IMR-90 (cell line): ENCODE data around the gene LRP1B. TPM values are rescaled to one million over a fixed set of nuclear protein-coding genes. Genes with fewer than 3 reads are reported as not detected.
A peak's percentile ranks its signal among the peaks of the same experiment; 100 is the strongest.

Experiments used
- ATAC-seq: fragments of 200-7000 bp; cut with Tn5 transposase; 2 replicates; pipeline ENCODE4 v1.9.1; 2020; ENCODE audit warnings: low read depth, mild to moderate bottlenecking, moderate library complexity
- BruUV-seq: library from RNA; stranded (reverse); fragments of 400-500 nt; replicated peaks from 2 replicates; lab custom pipeline; 2021; lab: Mats Ljungman, UMichigan
- CTCF ChIA-PET: fragments of 300-600 bp; formaldehyde crosslinking; extraction: SDS; loops from one replicate; lab custom pipeline; 2021; ENCODE audit warnings: antibody characterized with exemption; lab: Yijun Ruan, JAX
- POLR2A ChIA-PET: fragments of 300-600 bp; sonication (Branson Sonifier 250); formaldehyde crosslinking; loops from one replicate; lab custom pipeline; 2022; ENCODE audit warnings: antibody characterized with exemption; ENCODE audit not compliant: unreplicated experiment; lab: Charles Lee
- DNase-seq: peaks from one replicate; pipeline ENCODE4 v3.0.0; 2013
- H2AFZ ChIP-seq: replicated peaks from 2 replicates; pipeline ENCODE3; 2013; ENCODE audit warnings: low read length, mild to moderate bottlenecking; ENCODE audit not compliant: poor library complexity
- H2AK5ac ChIP-seq: 2 replicates; pipeline ENCODE4 v1.6.1; 2013; ENCODE audit warnings: low read depth, low read length, inconsistent platforms
- H2AK9ac ChIP-seq: replicated peaks from 2 replicates; pipeline ENCODE3; 2013; ENCODE audit warnings: mild to moderate bottlenecking, low read depth, low read length, moderate library complexity; ENCODE audit not compliant: poor library complexity
- H2BK120ac ChIP-seq: 2 replicates; pipeline ENCODE4 v1.6.1; 2013; ENCODE audit warnings: low read depth, low read length, inconsistent platforms
- H2BK15ac ChIP-seq: 3 replicates; pipeline ENCODE4 v1.6.1; 2013; ENCODE audit warnings: low read depth, low read length, inconsistent platforms
- H2BK20ac ChIP-seq: 2 replicates; pipeline ENCODE4 v1.6.1; 2013; ENCODE audit warnings: low read depth, mild to moderate bottlenecking, inconsistent platforms, low read length, moderate library complexity
- H2BK5ac ChIP-seq: 2 replicates; pipeline ENCODE4 v1.6.1; 2013; ENCODE audit warnings: mild to moderate bottlenecking, low read depth, low read length, inconsistent platforms; ENCODE audit not compliant: poor library complexity, severe bottlenecking
- H3K14ac ChIP-seq: replicated peaks from 2 replicates; pipeline ENCODE4 v1.6.1; 2013; ENCODE audit warnings: low read depth, low read length, inconsistent platforms
- H3K18ac ChIP-seq: 2 replicates; pipeline ENCODE4 v1.6.1; 2013; ENCODE audit warnings: low read depth, low read length, control low read depth
- H3K23ac ChIP-seq: 2 replicates; pipeline ENCODE4 v1.6.1; 2013; ENCODE audit warnings: low read depth, low read length, inconsistent platforms
- H3K27ac ChIP-seq: 2 replicates; pipeline ENCODE4 v1.5.1; 2013; ENCODE audit warnings: mild to moderate bottlenecking, control low read depth, low read length; ENCODE audit not compliant: insufficient read depth
- H3K27me3 ChIP-seq: 2 replicates; pipeline ENCODE4 v1.6.1; 2013; ENCODE audit warnings: low read length; ENCODE audit not compliant: control insufficient read depth, insufficient read depth
- H3K36me3 ChIP-seq: 2 replicates; pipeline ENCODE4 v1.6.1; 2013; ENCODE audit warnings: low read length, mixed read lengths; ENCODE audit not compliant: control insufficient read depth, insufficient read depth
- H3K4ac ChIP-seq: 2 replicates; pipeline ENCODE4 v1.6.1; 2013; ENCODE audit warnings: low read depth, low read length, inconsistent platforms
- H3K4me1 ChIP-seq: 2 replicates; pipeline ENCODE4 v1.6.1; 2013; ENCODE audit warnings: low read length, mixed read lengths; ENCODE audit not compliant: control insufficient read depth, insufficient read depth
- H3K4me2 ChIP-seq: 2 replicates; pipeline ENCODE4 v1.6.1; 2013; ENCODE audit warnings: low read depth, mild to moderate bottlenecking, control low read depth, low read length, moderate library complexity
- H3K4me3 ChIP-seq: 2 replicates; pipeline ENCODE4 v1.5.1; 2013; ENCODE audit warnings: low read depth, mild to moderate bottlenecking, control low read depth, low read length, moderate library complexity; ENCODE audit not compliant: insufficient read depth
- H3K56ac ChIP-seq: 2 replicates; pipeline ENCODE4 v1.6.1; 2013; ENCODE audit warnings: low read length, inconsistent platforms; ENCODE audit not compliant: insufficient read depth; ENCODE audit errors: extremely low read depth
- H3K79me1 ChIP-seq, 2 experiments: 2 replicates each; pipeline ENCODE4 v1.6.1; 2013; ENCODE audit warnings: low read length in 2 of 2, inconsistent platforms in 1 of 2, low read depth in 1 of 2
- H3K9ac ChIP-seq: 2 replicates; pipeline ENCODE4 v1.6.1; 2013; ENCODE audit warnings: low read depth, low read length, control low read depth
- H3K9me1 ChIP-seq: 2 replicates; pipeline ENCODE4 v1.6.1; 2013; ENCODE audit warnings: low read length, inconsistent platforms; ENCODE audit not compliant: insufficient read depth
- H3K9me3 ChIP-seq: 2 replicates; pipeline ENCODE4 v1.6.1; 2013; ENCODE audit warnings: low read length; ENCODE audit not compliant: control insufficient read depth, insufficient read depth
- H4K20me1 ChIP-seq: 2 replicates; pipeline ENCODE4 v1.6.1; 2013; ENCODE audit warnings: low read length, inconsistent platforms; ENCODE audit not compliant: insufficient read depth
- H4K5ac ChIP-seq: 2 replicates; pipeline ENCODE4 v1.6.1; 2013; ENCODE audit warnings: mild to moderate bottlenecking, low read depth, low read length, control low read depth
- H4K8ac ChIP-seq, 2 experiments: 2 replicates each; pipeline ENCODE4 v1.6.1; 2013; ENCODE audit warnings: low read depth in 2 of 2, low read length in 2 of 2, control low read depth in 1 of 2, inconsistent platforms in 1 of 2
- H4K91ac ChIP-seq: 2 replicates; pipeline ENCODE4 v1.6.1; 2013; ENCODE audit warnings: low read depth, low read length, inconsistent platforms; ENCODE audit not compliant: insufficient read depth
- BHLHE40 ChIP-seq: fragments of 150-350 bp; IDR thresholded peaks from 2 replicates; pipeline ENCODE4 v1.6.1; 2016; ENCODE audit warnings: mild to moderate bottlenecking, low read depth, low read length
- CEBPB ChIP-seq: IDR thresholded peaks from 2 replicates; pipeline ENCODE4 v1.6.1; 2012; ENCODE audit warnings: low read depth, low read length, improper control_type of control experiment
- CHD1 ChIP-seq: IDR thresholded peaks from 2 replicates; pipeline ENCODE4 v1.6.1; 2012; ENCODE audit warnings: low read depth, low read length, improper control_type of control experiment
- FOS ChIP-seq: fragments of 150-350 bp; IDR thresholded peaks from 2 replicates; pipeline ENCODE4 v1.6.1; 2016; ENCODE audit warnings: low read depth, low read length
- MXI1 ChIP-seq: IDR thresholded peaks from 2 replicates; pipeline ENCODE4 v1.6.1; 2012; ENCODE audit warnings: low read depth, mild to moderate bottlenecking, low read length, moderate library complexity, borderline replicate concordance
- RAD21 ChIP-seq: IDR thresholded peaks from 2 replicates; pipeline ENCODE4 v1.6.1; 2012; ENCODE audit warnings: low read length, improper control_type of control experiment
- RFX5 ChIP-seq: IDR thresholded peaks from 2 replicates; pipeline ENCODE4 v1.8.0; 2012; ENCODE audit warnings: low read depth, mild to moderate bottlenecking, low read length, moderate library complexity
- SMC3 ChIP-seq: fragments of 150-350 bp; IDR thresholded peaks from 2 replicates; pipeline ENCODE4 v1.6.1; 2016; ENCODE audit warnings: low read depth, mild to moderate bottlenecking, antibody characterized with exemption, low read length, moderate library complexity
- WGBS, 2 experiments: methylation state at CpG; one replicate each; pipeline versions ENCODE4 v1.1.5 to v1.1.7; 2013; ENCODE audit warnings: missing lambda C conversion rate in 2 of 2; ENCODE audit not compliant: insufficient read length in 1 of 2; ENCODE audit errors: extremely low coverage in 2 of 2; 5-methylcytosine and 5-hydroxymethylcytosine counted together
- dilution Hi-C: fragments of 300-500 bp; cut with HindIII; formaldehyde crosslinking; loops from one replicate; pipeline ENCODE4 v1.14.3; 2018; ENCODE audit warnings: low sequenced_read_pairs; ENCODE audit not compliant: unreplicated experiment
- in situ Hi-C: fragments of 300-500 bp; cut with MboI; formaldehyde crosslinking; loops from 3 replicates; pipeline ENCODE4 v1.14.3; 2019; ENCODE audit warnings: low sequenced_read_pairs, inconsistent platforms, mixed read lengths
- intact Hi-C: fragments of 100-400 bp; cut with micrococcal nuclease; formaldehyde crosslinking; loops from 2 replicates; pipeline ENCODE4 v1.10.0; 2022
- polyA plus RNA-seq, 3 experiments: library from polyadenylated mRNA; depleted of rRNA; stranded (reverse); fragments of >200 nt; gene quantifications; 2 replicates each; pipeline ENCODE4 v1.2.3, GENCODE V29; 2012; ENCODE audit warnings: low replicate concordance in 1 of 3
- total RNA-seq: library from RNA; depleted of rRNA; stranded (reverse); fragments of >200 nt; gene quantifications from 2 replicates; pipeline ENCODE4 v1.2.3, GENCODE V29; 2012

LRP1B gene
- total and polyA plus RNA-seq, 2 of the 4 experiments (the other 2 are of a cell fraction), result under 0.01 to 0.02 TPM

GRCh38 chr2:141029428-141030078 is 1101.3 kb downstream of the LRP1B start:
- no peak overlapping the region for H2BK5ac ChIP-seq
- ATAC-seq (no peak), DNase-seq (no peak)
- H2AK9ac ChIP-seq, result no peak overlapping the region
- H3K56ac ChIP-seq, result no peak overlapping the region
- no peak overlapping the region for H3K4ac ChIP-seq
- peaks cover 3% of the 10 kb centered on the region; the same call in 1 of the 2 replicates for H3K9me3 ChIP-seq
- H2BK15ac ChIP-seq, result no peak overlapping the region
- H3K14ac ChIP-seq, result no peak overlapping the region
- H3K4me1 ChIP-seq, result no peaks in the 10 kb centered on the region
- no CpG with 5 or more reads among the region's 6 CpGs for WGBS, 2 experiments
- intact Hi-C loops (loop anchor here (10.0 kb wide), 1 partner anchor 1325 kb away; no protein-coding TSS in a partner anchor), in situ Hi-C loops (no loop called here), dilution Hi-C loops (no loop called here)
- H2BK120ac ChIP-seq, result no peak overlapping the region
- no peaks in the 10 kb centered on the region for H3K27me3 ChIP-seq
- H3K36me3 ChIP-seq, result no peaks in the 10 kb centered on the region
- H3K18ac ChIP-seq, result no peak overlapping the region
- H3K4me2 ChIP-seq, result no peak overlapping the region
- CTCF ChIA-PET, result no interaction called here
- POLR2A ChIA-PET, result no interaction called here
- H2BK20ac ChIP-seq, result no peak overlapping the region
- H4K8ac ChIP-seq, result no peak overlapping the region
- no peak overlapping the region for H2AFZ ChIP-seq
- H4K20me1 ChIP-seq, result no peaks in the 10 kb centered on the region
- no peak overlapping the region for H3K27ac ChIP-seq
- no peak overlapping the region for H4K91ac ChIP-seq
- no peak overlapping the region for H3K23ac ChIP-seq
- no peak overlapping the region for H3K4me3 ChIP-seq
- no peak overlapping the region for H4K5ac ChIP-seq
- no peak overlapping the region for H3K9ac ChIP-seq
- no peaks in the 10 kb centered on the region for H3K79me1 ChIP-seq
- TF ChIP-seq FOS (no peak), BHLHE40 (no peak), SMC3 (no peak), CEBPB (peak; percentile 76), CHD1 (no peak), RFX5 (no peak), RAD21 (no peak), MXI1 (no peak)
- H3K9me1 ChIP-seq, result no peaks in the 10 kb centered on the region
- BruUV-seq, result no TSS peak
- no peak overlapping the region for H2AK5ac ChIP-seq
